Neuronal stem cell (in vitro differentiated cells): Measurements from ENCODE around the gene CEL.

ENCODE experiments used
- DNase-seq: peaks from one replicate; pipeline ENCODE4 v3.0.0-alpha.2; 2013; ENCODE audit warnings: low spot score
- H2AFZ ChIP-seq: one replicate; pipeline ENCODE4 v1.6.1; 2013; ENCODE audit warnings: mild to moderate bottlenecking, low read length, inconsistent platforms
- H2AK5ac ChIP-seq: 2 replicates; pipeline ENCODE4 v1.6.1; 2013; ENCODE audit warnings: low read depth, mild to moderate bottlenecking, inconsistent platforms, low read length, moderate library complexity, mixed read lengths
- H2BK120ac ChIP-seq: 2 replicates; pipeline ENCODE4 v1.6.1; 2013; ENCODE audit warnings: low read depth, mild to moderate bottlenecking, inconsistent platforms, low read length, moderate library complexity, mixed read lengths
- H2BK12ac ChIP-seq: one replicate; pipeline ENCODE4 v1.6.1; 2013; ENCODE audit warnings: low read length, inconsistent platforms
- H2BK15ac ChIP-seq: 2 replicates; pipeline ENCODE4 v1.6.1; 2013; ENCODE audit warnings: mild to moderate bottlenecking, low read length, inconsistent platforms, mixed read lengths
- H2BK5ac ChIP-seq: one replicate; pipeline ENCODE4 v1.6.1; 2013; ENCODE audit warnings: inconsistent platforms, mild to moderate bottlenecking, low read length, moderate library complexity
- H3K14ac ChIP-seq: one replicate; pipeline ENCODE4 v1.6.1; 2013; ENCODE audit warnings: low read length, inconsistent platforms
- H3K18ac ChIP-seq: 2 replicates; pipeline ENCODE4 v1.6.1; 2013; ENCODE audit warnings: low read length, inconsistent platforms
- H3K23ac ChIP-seq: 2 replicates; pipeline ENCODE4 v1.6.1; 2013; ENCODE audit warnings: low read depth, mild to moderate bottlenecking, mixed read lengths, low read length, inconsistent platforms; ENCODE audit not compliant: poor library complexity
- H3K27ac ChIP-seq: replicated peaks from 3 replicates; pipeline ENCODE4 v1.5.1; 2013; ENCODE audit warnings: low read length, inconsistent platforms
- H3K27me3 ChIP-seq, 3 experiments: 2 replicates each; pipeline ENCODE4 v1.6.1; 2013; ENCODE audit warnings: low read length in 3 of 3, mild to moderate bottlenecking in 2 of 3, inconsistent platforms in 1 of 3, low read depth in 1 of 3, mixed read lengths in 1 of 3, moderate library complexity in 1 of 3; ENCODE audit not compliant: control insufficient read depth in 3 of 3, insufficient read depth in 3 of 3
- H3K36me3 ChIP-seq, 2 donors: replicated peaks in 1 of 2; 2 replicates each; pipeline ENCODE4 v1.6.1; 2013; ENCODE audit warnings: low read length in 2 of 2; ENCODE audit not compliant: control insufficient read depth in 2 of 2, insufficient read depth in 2 of 2
- H3K4ac ChIP-seq: 2 replicates; pipeline ENCODE4 v1.6.1; 2013; ENCODE audit warnings: inconsistent platforms, mild to moderate bottlenecking, low read length, moderate library complexity
- H3K4me1 ChIP-seq, 2 donors: 1 replicate in 1 of 2; 2 replicates in 1 of 2; pipeline ENCODE4 v1.6.1; 2013; ENCODE audit warnings: low read length in 2 of 2, low read depth in 1 of 2; ENCODE audit not compliant: control insufficient read depth in 2 of 2, insufficient read depth in 1 of 2
- H3K4me2 ChIP-seq: one replicate; pipeline ENCODE4 v1.6.1; 2013; ENCODE audit warnings: mild to moderate bottlenecking, low read length, inconsistent platforms; ENCODE audit not compliant: insufficient read depth, poor library complexity, severe bottlenecking
- H3K4me3 ChIP-seq, 2 donors: 2 replicates each; pipeline ENCODE4 v1.5.1; 2013; ENCODE audit warnings: low read length in 2 of 2, mild to moderate bottlenecking in 2 of 2, inconsistent platforms in 1 of 2, moderate library complexity in 1 of 2
- H3K79me1 ChIP-seq: one replicate; pipeline ENCODE4 v1.6.1; 2013; ENCODE audit warnings: low read depth, mild to moderate bottlenecking, inconsistent platforms, low read length, moderate library complexity
- H3K9ac ChIP-seq: one replicate; pipeline ENCODE4 v1.6.1; 2013; ENCODE audit warnings: mild to moderate bottlenecking, low read depth, low read length, inconsistent platforms; ENCODE audit not compliant: poor library complexity
- H3K9me3 ChIP-seq, 2 donors: replicated peaks in 1 of 2; 2 replicates each; pipeline versions ENCODE3 to v1.6.1; 2013; ENCODE audit warnings: low read length in 2 of 2, mild to moderate bottlenecking in 2 of 2, inconsistent platforms in 1 of 2, low read depth in 1 of 2, mixed read lengths in 1 of 2, moderate library complexity in 1 of 2; ENCODE audit not compliant: control insufficient read depth in 2 of 2, insufficient read depth in 1 of 2
- H4K8ac ChIP-seq: one replicate; pipeline ENCODE4 v1.6.1; 2013; ENCODE audit warnings: low read depth, mild to moderate bottlenecking, inconsistent platforms, low read length, moderate library complexity
- H4K91ac ChIP-seq: one replicate; pipeline ENCODE4 v1.6.1; 2013; ENCODE audit warnings: low read length, low read depth, mild to moderate bottlenecking, inconsistent platforms; ENCODE audit not compliant: poor library complexity
- WGBS, 2 donors: extraction: QIAGEN DNeasy Blood & Tissue Kit; methylation state at CpG; one replicate each; pipeline ENCODE4 v1.1.7; 2013; ENCODE audit warnings: missing lambda C conversion rate in 2 of 2, mixed read lengths in 1 of 2; ENCODE audit not compliant: insufficient read length in 2 of 2, insufficient replicate concordance in 1 of 2; ENCODE audit errors: extremely low coverage in 2 of 2; 5-methylcytosine and 5-hydroxymethylcytosine counted together

The CEL gene

GRCh38 chr9:133115604-133116345, 54.0 kb downstream of the CEL start:
- Histone ChIP-seq H4K91ac (no peak overlapping the region), H3K9me3 (no peaks in the 10 kb centered on the region), H3K27me3 (peaks cover 0 to 2% (median 0%) of the 10 kb centered on the region in 3 experiments), H3K4me1 (peaks cover 48 to 50% of the 10 kb centered on the region in 2 donors), H3K18ac (peak overlapping the region; percentile 27), H2AFZ (no peak overlapping the region), H3K4me3 (no peak overlapping the region), H3K79me1 (peaks cover 39% of the 10 kb centered on the region), H2BK12ac (no peak overlapping the region), H2BK15ac (no peak overlapping the region), H2BK120ac (no peak overlapping the region), H3K9ac (no peak overlapping the region), H3K27ac (no peak overlapping the region), H2BK5ac (no peak overlapping the region), H3K36me3 (peaks cover 8 to 15% of the 10 kb centered on the region in 2 donors), H3K4ac (no peak overlapping the region), H3K4me2 (no peak overlapping the region), H2AK5ac (no peak overlapping the region), H3K14ac (peak overlapping the region; percentile 47), H3K23ac (peak overlapping the region; percentile 44), H4K8ac (peak overlapping the region; percentile 75)
- no peak for DNase-seq
- no CpG with 5 or more reads among the region's 32 CpGs for WGBS, 2 donors

- H3K4ac ChIP-seq = peak overlapping the region; percentile 19
- peak overlapping the region; percentile 42 for H2BK5ac ChIP-seq
- peaks cover 39% of the 10 kb centered on the region for H3K79me1 ChIP-seq
- peaks cover 6 to 9% of the 10 kb centered on the region in 2 donors for H3K36me3 ChIP-seq
- no peaks in the 10 kb centered on the region for H3K9me3 ChIP-seq
- H3K9ac ChIP-seq = peak overlapping the region; percentile 3
- H3K18ac ChIP-seq = peak overlapping the region; percentile 23
- H3K14ac ChIP-seq = no peak overlapping the region
- no peak overlapping the region for H2AFZ ChIP-seq
- H3K4me2 ChIP-seq = no peak overlapping the region
- no peak overlapping the region for H2BK15ac ChIP-seq
- no peak for DNase-seq
- peak overlapping the region; percentile 26 for H2AK5ac ChIP-seq
- H3K4me1 ChIP-seq = peaks cover 48 to 54% of the 10 kb centered on the region in 2 donors
- H2BK12ac ChIP-seq = no peak overlapping the region
- no peak overlapping the region for H2BK120ac ChIP-seq
- H3K23ac ChIP-seq = peak overlapping the region; percentile 52
- peak overlapping the region; percentile 75 for H4K8ac ChIP-seq
- no peak overlapping the region for H4K91ac ChIP-seq
- H3K27me3 ChIP-seq = peaks cover 0 to 2% (median 0%) of the 10 kb centered on the region in 3 experiments
- no peak overlapping the region for H3K4me3 ChIP-seq
- no peak overlapping the region for H3K27ac ChIP-seq
- WGBS, 2 donors = no CpG with 5 or more reads among the region's 20 CpGs
These were observed 54.8 kb downstream of the CEL start for GRCh38 chr9:133116346-133117231.

GRCh38 chr9:133117271-133118178, 55.7 kb downstream of the CEL start:
- no peak overlapping the region for H3K27ac ChIP-seq
- peaks cover 0 to 5% of the 10 kb centered on the region in 2 donors for H3K36me3 ChIP-seq
- H3K4me3 ChIP-seq = no peak overlapping the region
- H4K91ac ChIP-seq = no peak overlapping the region
- DNase-seq = no peak
- H3K18ac ChIP-seq = peak overlapping the region; percentile 19
- H3K4ac ChIP-seq = no peak overlapping the region
- H2AK5ac ChIP-seq = peak overlapping the region; percentile 25
- H3K4me1 ChIP-seq = peaks cover 50 to 55% of the 10 kb centered on the region in 2 donors
- no CpG with 5 or more reads among the region's 18 CpGs for WGBS, 2 donors
- no peak overlapping the region for H2BK12ac ChIP-seq
- no peak overlapping the region for H2BK120ac ChIP-seq
- H3K4me2 ChIP-seq = no peak overlapping the region
- H2BK15ac ChIP-seq = no peak overlapping the region
- H2AFZ ChIP-seq = no peak overlapping the region
- no peak overlapping the region for H4K8ac ChIP-seq
- no peak overlapping the region for H3K9ac ChIP-seq
- peaks cover 0 to 2% (median 0%) of the 10 kb centered on the region in 3 experiments for H3K27me3 ChIP-seq
- no peak overlapping the region for H2BK5ac ChIP-seq
- peak overlapping the region; percentile 80 for H3K23ac ChIP-seq
- H3K9me3 ChIP-seq = no peaks in the 10 kb centered on the region
- H3K14ac ChIP-seq = peak overlapping the region; percentile 75
- peaks cover 34% of the 10 kb centered on the region for H3K79me1 ChIP-seq
